ENCODE measurements around the gene CA12. TPM values are rescaled to one million over a fixed set of nuclear protein-coding genes. Genes with fewer than 3 reads are reported as not detected.

CA12 gene
- total and polyA plus RNA-seq, 10 of the 15 experiments (the other 5 are each of a cell fraction or from before 2014, with no cell fraction given) = 0.03 to 0.10 TPM; not detected in 8

- H3K79me2 ChIP-seq (ENCODE audit: control insufficient read depth, insufficient read depth, low read length) = no peaks in the 10 kb centered on the region
- no peaks in the 10 kb centered on the region for H3K36me3 ChIP-seq (ENCODE audit: control insufficient read depth in 2 of 2, insufficient read depth in 2 of 2, low read length in 1 of 2)
- intact Hi-C loops (cut with micrococcal nuclease; ENCODE audit: unreplicated experiment) = no loop called here
- peaks cover 0 to 4% of the 10 kb centered on the region in 2 experiments; a peak in 2 of 4 replicates for H3K27me3 ChIP-seq (replicated peaks in 1 of 2; ENCODE audit: control insufficient read depth in 2 of 2, insufficient read depth in 2 of 2, low read length in 1 of 2)
- H4K20me1 ChIP-seq (ENCODE audit: control insufficient read depth, insufficient read depth) = no peaks in the 10 kb centered on the region
- no peak overlapping the region for H3K4me2 ChIP-seq (ENCODE audit: control insufficient read depth, insufficient read depth)
- WGBS (ENCODE audit: insufficient coverage, insufficient replicate concordance, low lambda C conversion rate, missing lambda C conversion rate) = 54% methylated on average over 8 of the region's 8 CpGs
- POLR2A ChIA-PET = interaction anchor here (0.6 kb wide), 1 partner anchor 1313 kb away, joined by 3 read pairs; no protein-coding TSS in a partner anchor
- RAD21 ChIA-PET (ENCODE audit: unreplicated experiment) = no interaction called here
- H3K9me3 ChIP-seq (replicated peaks; ENCODE audit: control insufficient read depth, insufficient read depth, low read length) = no peaks in the 10 kb centered on the region
- no TSS peak for BruUV-seq (replicated peaks)
- ATAC-seq = no peak
- no peak for FAIRE-seq
- SMC1A ChIA-PET (ENCODE audit: uncharacterized antibody, unreplicated experiment) = interaction anchor here (0.5 to 1.8 kb wide), 7 partner anchors 9 to 179 kb away, joined by 3 to 14 read pairs (median 3); no protein-coding TSS in a partner anchor
- no peak overlapping the region for H3K27ac ChIP-seq (ENCODE audit: control insufficient read depth, insufficient read depth)
- H3K4me1 ChIP-seq (ENCODE audit: control insufficient read depth, insufficient read depth, low read length) = no peaks in the 10 kb centered on the region; the same call in 1 of the 2 replicates
- H3K4me3 ChIP-seq = no peak overlapping the region
- H2AFZ ChIP-seq (ENCODE audit: control insufficient read depth, low read depth, low read length) = no peak overlapping the region
- in situ Hi-C loops (cut with MboI) = no loop called here
- no peak overlapping the region for H3K9ac ChIP-seq (ENCODE audit: control insufficient read depth, insufficient read depth, low read length)
- DNase-seq (ENCODE audit: low read depth, low spot score) = no peak
- CTCF ChIA-PET = interaction anchor here (0.7 to 1.8 kb wide), 4 partner anchors 105 to 229 kb away, joined by 3 to 5 read pairs (median 5); no protein-coding TSS in a partner anchor
- TF ChIP-seq FOXK2 (IDR thresholded peaks at IDR 0.05) (no peak), PKNOX1 (IDR thresholded peaks at IDR 0.05) (no peak), HDAC2 (IDR thresholded peaks at IDR 0.05) (no peak), PRDM15 (CRISPR knock-in tag; IDR thresholded peaks at IDR 0.05) (no peak), ATF2 (IDR thresholded peaks at IDR 0.05; ENCODE audit: low read length) (no peak), ATF3 (IDR thresholded peaks at IDR 0.05; ENCODE audit: borderline replicate concordance, extremely low read depth, low read depth, low read length) (no peak), CREM (IDR thresholded peaks at IDR 0.05; ENCODE audit: low read depth) (no peak), JUND (IDR thresholded peaks at IDR 0.05; ENCODE audit: low read depth, low read length) (no peak), RAD51 (IDR thresholded peaks at IDR 0.05) (no peak), ZNF592 (IDR thresholded peaks at IDR 0.05) (no peak), SUZ12 (IDR thresholded peaks at IDR 0.05; ENCODE audit: unreplicated experiment) (no peak), EZH2 (IDR thresholded peaks at IDR 0.05; ENCODE audit: borderline replicate concordance, control insufficient read depth, low read depth, low read length) (no peak)
These were observed 14.7 kb upstream of the CA12 start for GRCh38 chr15:63396152-63396928.
